ENCODE results near the gene NOP14.
"Not testable (repeated sequence)": the region's sequence is repeated elsewhere in the genome, so short reads cannot be mapped to it uniquely, and the experiment has no call there.

NOP14 gene

GRCh38 chr4:2916696-2917095, 46.5 kb downstream of the NOP14 start:
- DNase-seq (ENCODE audit: low read depth in 1 of 2, low spot score in 1 of 2), result not testable (repeated sequence)

GRCh38 chr4:2915789-2916188, 47.4 kb downstream of the NOP14 start:
- DNase-seq (ENCODE audit: low read depth in 1 of 2, low spot score in 1 of 2), result no peak

- DNase-seq (ENCODE audit: low read depth in 1 of 2, low spot score in 1 of 2), result no peak
These were observed 48.7 kb downstream of the NOP14 start for GRCh38 chr4:2914256-2915126.

GRCh38 chr4:2913168-2913567, 50.0 kb downstream of the NOP14 start:
- DNase-seq (ENCODE audit: low read depth in 1 of 2, low spot score in 1 of 2), result no peak

GRCh38 chr4:2911868-2912267, 51.3 kb downstream of the NOP14 start:
- no peak for DNase-seq (ENCODE audit: low read depth in 1 of 2, low spot score in 1 of 2)

GRCh38 chr4:2910409-2910808, 52.8 kb downstream of the NOP14 start:
- DNase-seq (ENCODE audit: low read depth in 1 of 2, low spot score in 1 of 2), result no peak

- DNase-seq (ENCODE audit: low read depth in 1 of 2, low spot score in 1 of 2), result no peak
These were observed 53.6 kb downstream of the NOP14 start for GRCh38 chr4:2909583-2909982.

GRCh38 chr4:2908686-2909085, 54.5 kb downstream of the NOP14 start:
- no peak for DNase-seq (ENCODE audit: low read depth in 1 of 2, low spot score in 1 of 2)

GRCh38 chr4:2907706-2908293, 55.4 kb downstream of the NOP14 start:
- DNase-seq (ENCODE audit: low read depth in 1 of 2, low spot score in 1 of 2), result no peak

- DNase-seq (ENCODE audit: low read depth in 1 of 2, low spot score in 1 of 2), result no peak
These were observed 56.0 kb downstream of the NOP14 start for GRCh38 chr4:2907226-2907625.

GRCh38 chr4:2906218-2906617, 57.0 kb downstream of the NOP14 start:
- DNase-seq (ENCODE audit: low read depth in 1 of 2, low spot score in 1 of 2), result no peak

GRCh38 chr4:2905544-2905943, 57.7 kb downstream of the NOP14 start:
- no peak for DNase-seq (ENCODE audit: low read depth in 1 of 2, low spot score in 1 of 2)

- no peak for DNase-seq (ENCODE audit: low read depth in 1 of 2, low spot score in 1 of 2)
These were observed 61.1 kb downstream of the NOP14 start for GRCh38 chr4:2902126-2902525.

GRCh38 chr4:2901186-2901585, 62.0 kb downstream of the NOP14 start:
- no peak for DNase-seq (ENCODE audit: low read depth in 1 of 2, low spot score in 1 of 2)

GRCh38 chr4:2900741-2901140, 62.5 kb downstream of the NOP14 start:
- DNase-seq (ENCODE audit: low read depth in 1 of 2, low spot score in 1 of 2), result no peak

- no peak for DNase-seq (ENCODE audit: low read depth in 1 of 2, low spot score in 1 of 2)
These were observed 65.2 kb downstream of the NOP14 start for GRCh38 chr4:2898001-2898400.

GRCh38 chr4:2893772-2894171, 69.4 kb downstream of the NOP14 start:
- DNase-seq (ENCODE audit: low read depth in 1 of 2, low spot score in 1 of 2), result no peak

- DNase-seq (ENCODE audit: low read depth in 1 of 2, low spot score in 1 of 2), result no peak
These were observed 71.9 kb downstream of the NOP14 start for GRCh38 chr4:2891294-2891693.

GRCh38 chr4:2888886-2889285, 74.3 kb downstream of the NOP14 start:
- DNase-seq (ENCODE audit: low read depth in 1 of 2, low spot score in 1 of 2), result no peak
